GM19035 (cell line): ENCODE data around the gene PCGF6.
"Not testable (repeated sequence)": the region's sequence is repeated elsewhere in the genome, so short reads cannot be mapped to it uniquely, and the experiment has no call there.

Source experiments
- ATAC-seq: cut with Tn5 transposase; IDR thresholded peaks from one replicate; pipeline ENCODE4 v1.9.1; 2021; ENCODE audit not compliant: unreplicated experiment

Gene PCGF6

DNA sequence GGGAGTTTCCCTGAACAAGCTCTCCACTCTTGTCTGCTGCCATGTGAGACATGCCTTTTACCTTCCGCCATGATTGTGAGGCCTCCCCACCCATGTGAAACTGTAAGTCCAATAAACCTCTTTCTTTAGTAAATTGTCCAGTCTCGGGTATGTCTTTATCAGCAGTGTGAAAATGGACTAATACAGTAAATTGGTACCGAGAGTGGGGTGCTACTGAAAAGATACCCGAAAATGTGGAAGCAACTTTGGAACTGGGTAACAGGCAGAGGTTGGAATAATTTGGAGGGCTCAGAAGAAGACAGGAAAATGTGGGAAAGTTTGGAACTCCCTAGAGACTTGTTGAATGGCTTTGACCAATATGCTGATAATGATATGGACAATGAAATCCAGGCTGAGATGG, 92.0 kb downstream of the PCGF6 start:
- ATAC-seq: not testable (repeated sequence)

DNA sequence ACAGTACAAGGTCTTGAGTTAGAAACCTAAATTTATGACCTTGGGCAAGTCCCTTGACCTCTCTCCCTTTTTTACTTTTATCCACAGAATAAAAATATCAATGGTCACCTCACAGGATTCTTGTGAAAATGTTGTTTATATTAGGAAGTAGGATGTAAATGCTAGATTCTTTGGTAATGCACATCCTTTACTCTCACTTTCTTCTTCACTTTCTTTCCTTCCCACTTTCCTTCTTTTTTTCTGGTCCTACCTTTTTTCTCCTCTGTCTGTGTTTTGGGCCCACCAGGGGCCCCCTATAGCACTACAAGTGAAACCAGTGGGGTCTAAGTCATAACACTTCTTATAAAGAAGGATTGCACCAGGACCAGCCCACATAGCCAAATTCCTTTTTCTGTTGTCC, 93.1 kb downstream of the PCGF6 start:
- ATAC-seq: no peak

DNA sequence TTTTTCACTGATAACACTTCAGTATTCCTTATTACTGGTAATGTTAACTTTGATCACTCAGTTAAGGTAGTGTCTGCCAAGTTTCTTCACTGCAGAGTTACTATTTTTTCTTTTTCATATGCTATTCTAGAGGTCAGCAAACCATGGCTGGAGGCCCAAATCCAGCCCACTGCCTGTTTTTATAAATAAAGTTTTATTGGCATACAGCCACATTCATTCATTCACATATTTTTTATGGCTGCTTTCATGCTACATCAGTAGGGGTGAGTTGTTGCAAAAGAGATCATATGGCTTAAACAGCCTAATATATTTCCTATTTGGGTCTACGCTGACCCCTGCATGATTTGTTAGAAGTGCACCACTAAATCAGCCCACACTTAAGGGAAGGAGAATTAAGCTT, 94.3 kb downstream of the PCGF6 start:
- ATAC-seq: no peak

DNA sequence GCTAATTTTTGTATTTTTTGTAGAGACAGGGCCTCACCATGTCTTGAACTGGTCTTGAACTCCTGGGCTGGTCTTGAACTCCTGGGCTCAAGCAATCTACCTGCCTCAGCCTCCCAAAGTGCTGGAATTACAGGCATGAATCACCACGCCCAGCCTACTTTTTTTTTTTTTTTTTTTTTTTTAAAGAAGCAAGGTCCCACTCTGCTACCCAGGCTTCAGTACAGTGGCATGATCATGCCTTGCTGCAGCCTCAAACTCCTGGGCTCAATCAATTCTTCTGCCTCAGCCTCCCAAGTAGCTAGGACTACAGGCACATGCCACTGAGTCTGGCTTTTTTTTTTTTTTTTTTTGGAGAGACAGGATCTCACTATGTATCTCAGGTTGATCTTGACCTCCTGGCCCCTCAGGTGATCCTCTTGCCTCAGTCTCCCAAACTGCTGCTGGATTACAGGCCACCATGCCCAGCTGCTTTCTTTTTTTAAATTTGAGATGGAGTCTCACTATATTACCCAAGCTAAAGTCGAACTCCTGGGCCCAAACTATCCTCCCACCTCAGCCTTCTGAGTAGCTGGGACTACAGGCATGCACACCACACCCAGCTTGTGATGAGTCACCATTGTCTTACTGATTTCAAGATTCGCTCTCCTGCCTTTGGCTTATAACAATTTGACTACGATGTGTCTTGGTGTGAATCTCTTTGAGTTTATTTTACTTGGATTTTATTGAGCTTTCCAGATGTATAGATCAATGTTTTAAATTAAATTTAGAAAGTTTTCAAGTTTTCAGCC, 96.2 kb downstream of the PCGF6 start:
- ATAC-seq: no peak

DNA sequence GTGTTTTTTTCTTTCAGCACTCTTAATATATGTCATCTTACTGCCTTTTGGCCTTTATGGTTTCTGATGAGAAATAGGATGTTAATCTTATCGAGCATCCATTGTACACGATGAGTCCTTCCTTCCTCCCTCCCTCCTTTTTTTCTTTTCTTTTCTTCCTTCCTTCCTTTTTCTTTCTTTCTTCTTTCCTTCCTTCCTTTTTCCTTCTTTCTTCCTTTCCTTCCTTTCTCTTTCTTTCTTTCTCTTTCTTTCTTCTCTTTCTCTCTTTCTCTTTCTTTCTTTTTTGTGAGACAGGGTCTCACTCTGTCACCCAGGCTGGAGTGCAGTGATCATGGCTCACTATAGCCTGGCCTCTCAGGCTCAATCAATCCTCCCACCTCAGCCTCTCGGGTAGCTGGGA, 96.8 kb downstream of the PCGF6 start:
- ATAC-seq: no peak
